Spinal cord (tissue), 10 donors: ENCODE data around the gene TMEM115. TPM values are rescaled to one million over a fixed set of nuclear protein-coding genes. Genes with fewer than 3 reads are reported as not detected.
A peak's percentile ranks its signal among the peaks of the same experiment; 100 is the strongest.

Experiments used
- DNase-seq, 6 donors: peaks; one replicate each; pipeline versions ENCODE4 v3.0.0 to v3.0.0-alpha.2; 2013 to 2015; ENCODE audit warnings: low spot score in 6 of 6, low read depth in 4 of 6
- H3K27ac ChIP-seq: one replicate; pipeline ENCODE4 v1.5.1; 2013; ENCODE audit warnings: low read depth, low read length, control low read depth
- H3K27me3 ChIP-seq: one replicate; pipeline ENCODE4 v1.6.1; 2013; ENCODE audit warnings: low read length; ENCODE audit not compliant: control insufficient read depth, insufficient read depth
- H3K36me3 ChIP-seq: one replicate; pipeline ENCODE4 v1.6.1; 2013; ENCODE audit warnings: low read length; ENCODE audit not compliant: control insufficient read depth, insufficient read depth
- H3K4me1 ChIP-seq: one replicate; pipeline ENCODE4 v1.6.1; 2013; ENCODE audit warnings: low read length; ENCODE audit not compliant: control insufficient read depth, insufficient read depth
- H3K4me3 ChIP-seq: one replicate; pipeline ENCODE4 v1.5.1; 2013; ENCODE audit warnings: low read depth, low read length, control low read depth
- H3K9me3 ChIP-seq: one replicate; pipeline ENCODE4 v1.6.1; 2013; ENCODE audit warnings: low read length; ENCODE audit not compliant: control insufficient read depth, insufficient read depth
- WGBS: methylation state at CpG from one replicate; pipeline ENCODE4 v1.1.5; 2013; ENCODE audit warnings: missing lambda C conversion rate; ENCODE audit not compliant: insufficient coverage; 5-methylcytosine and 5-hydroxymethylcytosine counted together
- polyA plus RNA-seq, 2 donors: library from polyadenylated mRNA; unstranded; fragments of 120-200 nt; gene quantifications; one replicate each; pipeline ENCODE4 v1.2.1, GENCODE V29; 2013; ENCODE audit not compliant: insufficient read length in 2 of 2
- total RNA-seq, 2 donors: library from RNA; depleted of rRNA in 1 of 2; stranded (reverse); fragments of 120-200 nt in 1 of 2; fragments of >200 nt in 1 of 2; gene quantifications; one replicate each; pipeline versions ENCODE4 v1.2.3 to v1.2.4, GENCODE V29; 2013 to 2014
- donor health status: healthy.

The TMEM115 gene
- total and polyA plus RNA-seq, 4 donors: 21.6 to 49.6 (median 44.4) TPM

GRCh38 chr3:50370594-50370993 lies 11.3 kb upstream of the TMEM115 start:
- Histone ChIP-seq H3K4me3 (no peak overlapping the region), H3K36me3 (peaks cover 56% of the 10 kb centered on the region), H3K27ac (no peak overlapping the region), H3K4me1 (peaks cover 25% of the 10 kb centered on the region), H3K9me3 (no peaks in the 10 kb centered on the region), H3K27me3 (no peaks in the 10 kb centered on the region)
- peak in 2 of 6 donors; percentile 81 to 92 for DNase-seq
- 53% methylated on average over 4 of the region's 14 CpGs for WGBS

DNA sequence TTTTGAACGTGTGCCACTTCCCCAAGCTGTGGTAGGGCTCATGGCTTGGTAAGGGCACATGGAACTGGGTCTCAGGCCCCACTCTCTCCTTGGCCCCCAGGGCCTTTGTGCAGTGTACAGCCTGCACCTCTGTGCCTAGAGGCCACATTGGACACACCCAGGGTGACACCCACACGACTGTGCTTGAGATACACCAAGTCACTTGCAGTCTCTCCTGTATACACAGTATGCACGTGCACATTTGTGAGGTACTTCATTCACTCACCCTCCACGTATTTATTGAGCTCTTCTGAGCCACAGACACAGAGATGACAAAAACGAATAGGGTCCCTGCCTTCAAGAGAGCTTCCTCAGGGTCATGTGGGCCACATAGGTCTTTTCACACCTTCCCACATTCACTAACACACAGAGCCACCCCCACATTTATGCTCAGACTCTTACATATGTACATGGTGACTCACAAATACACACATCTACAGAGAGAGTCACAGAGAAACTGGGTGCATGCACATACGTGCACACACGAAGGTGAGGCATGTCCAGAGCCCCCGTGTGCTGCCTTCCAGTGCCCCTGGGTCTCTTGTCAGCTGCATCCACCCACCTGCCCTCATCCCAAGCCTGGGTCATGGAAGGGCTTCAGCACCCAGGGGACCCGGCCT lies 9.8 kb upstream of the TMEM115 start:
- WGBS: 77% methylated on average over 9 of the region's 9 CpGs
- H3K27me3 ChIP-seq: no peaks in the 10 kb centered on the region
- peaks cover 53% of the 10 kb centered on the region for H3K36me3 ChIP-seq
- DNase-seq: no peak
- no peak overlapping the region for H3K27ac ChIP-seq
- H3K4me3 ChIP-seq: no peak overlapping the region
- H3K9me3 ChIP-seq: no peaks in the 10 kb centered on the region
- peaks cover 37% of the 10 kb centered on the region for H3K4me1 ChIP-seq

GRCh38 chr3:50365842-50366220 lies 6.5 kb upstream of the TMEM115 start:
- H3K36me3 ChIP-seq: peaks cover 52% of the 10 kb centered on the region
- H3K4me3 ChIP-seq: no peak overlapping the region
- no peaks in the 10 kb centered on the region for H3K9me3 ChIP-seq
- no peak for DNase-seq
- no peaks in the 10 kb centered on the region for H3K27me3 ChIP-seq
- no peak overlapping the region for H3K27ac ChIP-seq
- 100% methylated on average over 2 of the region's 5 CpGs for WGBS
- H3K4me1 ChIP-seq: peaks cover 21% of the 10 kb centered on the region

- Histone ChIP-seq H3K27me3 (no peaks in the 10 kb centered on the region), H3K4me1 (peaks cover 19% of the 10 kb centered on the region), H3K36me3 (peaks cover 52% of the 10 kb centered on the region), H3K4me3 (peak overlapping the region; percentile 58), H3K9me3 (no peaks in the 10 kb centered on the region), H3K27ac (no peak overlapping the region)
- WGBS: 7% methylated on average over 48 of the region's 53 CpGs
- DNase-seq: peak in 3 of 6 donors; percentile 38 to 86 (median 80)
Observed at GRCh38 chr3:50365080-50365841, 5.9 kb upstream of the TMEM115 start.

GRCh38 chr3:50364573-50365079 lies 5.3 kb upstream of the TMEM115 start:
- WGBS: 13% methylated on average over 45 of the region's 48 CpGs

GRCh38 chr3:50359760-50360110 lies 414 bp upstream of the TMEM115 start:
- no peaks in the 10 kb centered on the region for H3K27me3 ChIP-seq
- peak overlapping the region; percentile 91 for H3K4me3 ChIP-seq
- 13% methylated on average over 5 of the region's 8 CpGs for WGBS
- H3K4me1 ChIP-seq: peaks cover 56% of the 10 kb centered on the region
- peaks cover 53% of the 10 kb centered on the region for H3K36me3 ChIP-seq
- no peak for DNase-seq
- no peaks in the 10 kb centered on the region for H3K9me3 ChIP-seq
- H3K27ac ChIP-seq: no peak overlapping the region

More at GRCh38 chr3:50364573-50365079, 5.3 kb upstream of the TMEM115 start:
- H3K27me3 ChIP-seq: no peaks in the 10 kb centered on the region
- no peak for DNase-seq
- peaks cover 24% of the 10 kb centered on the region for H3K4me1 ChIP-seq
- no peaks in the 10 kb centered on the region for H3K9me3 ChIP-seq
- H3K27ac ChIP-seq: peak overlapping the region; percentile 33
- H3K4me3 ChIP-seq: peak overlapping the region; percentile 58
- peaks cover 48% of the 10 kb centered on the region for H3K36me3 ChIP-seq

DNA sequence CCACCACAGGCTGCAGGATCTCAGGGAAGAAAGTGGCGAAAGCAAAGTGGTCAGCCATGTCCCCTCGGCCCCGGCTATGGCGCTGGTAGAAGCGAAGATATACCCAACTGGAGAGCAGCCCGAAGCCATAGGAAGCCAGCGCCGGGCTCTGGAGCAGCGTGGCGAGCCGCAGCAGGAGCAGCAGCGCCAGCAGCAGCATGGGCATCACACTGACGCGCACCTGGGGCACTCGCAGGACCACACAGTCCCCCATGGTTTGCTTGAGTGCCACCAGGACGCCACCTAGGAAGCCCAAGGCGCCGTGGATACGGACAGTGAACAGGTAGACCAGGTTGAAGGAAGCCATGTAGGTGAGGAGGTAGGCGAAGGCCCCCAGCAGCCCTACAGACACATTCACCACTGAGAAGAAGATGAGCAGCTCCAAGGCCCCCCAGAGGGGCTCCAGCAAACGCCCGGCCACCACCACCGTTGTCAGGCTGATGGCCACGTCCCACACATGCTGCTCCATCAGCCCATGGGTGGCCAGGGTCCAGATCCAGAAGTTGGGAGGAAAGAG lies 888 bp downstream of the TMEM115 start:
- no peaks in the 10 kb centered on the region for H3K9me3 ChIP-seq

DNA sequence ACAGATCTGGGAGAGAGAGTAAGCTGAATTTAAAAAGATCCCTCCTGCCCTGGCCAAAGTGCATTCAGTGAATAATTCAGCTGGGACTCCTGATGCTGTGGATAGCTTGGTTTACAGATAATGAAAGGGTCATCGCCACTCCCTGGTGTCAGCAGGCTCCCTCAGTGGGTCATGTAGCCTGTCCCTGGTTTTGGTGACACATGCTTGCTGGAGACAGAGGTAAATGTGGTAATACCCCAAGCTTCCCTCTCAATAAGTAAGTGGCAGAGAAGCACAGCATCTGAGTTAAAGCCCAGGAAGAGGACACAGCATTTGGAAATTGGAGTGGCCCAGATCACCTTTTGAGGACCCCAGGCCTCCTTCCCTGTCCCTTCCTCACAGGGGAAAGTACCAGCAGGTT lies 1.8 kb downstream of the TMEM115 start:
- no peak overlapping the region for H3K27ac ChIP-seq
- 100% methylated on average over 1 of the region's 1 CpG for WGBS
- no peaks in the 10 kb centered on the region for H3K27me3 ChIP-seq
- H3K36me3 ChIP-seq: peaks cover 56% of the 10 kb centered on the region
- H3K9me3 ChIP-seq: no peaks in the 10 kb centered on the region
- DNase-seq: no peak
- H3K4me1 ChIP-seq: peaks cover 48% of the 10 kb centered on the region
- H3K4me3 ChIP-seq: peak overlapping the region; percentile 91

More for the DNA sequence above, 888 bp downstream of the TMEM115 start:
- Histone ChIP-seq H3K36me3 (peaks cover 53% of the 10 kb centered on the region), H3K4me1 (peaks cover 48% of the 10 kb centered on the region), H3K27me3 (no peaks in the 10 kb centered on the region), H3K27ac (peak overlapping the region; percentile 78), H3K4me3 (peak overlapping the region; percentile 91)
- WGBS: 63% methylated on average over 23 of the region's 24 CpGs
- no peak for DNase-seq

GRCh38 chr3:50356553-50356952 lies 2.8 kb downstream of the TMEM115 start:
- Histone ChIP-seq H3K4me3 (peak overlapping the region; percentile 10), H3K9me3 (no peaks in the 10 kb centered on the region), H3K27me3 (no peaks in the 10 kb centered on the region), H3K27ac (no peak overlapping the region), H3K36me3 (peaks cover 61% of the 10 kb centered on the region), H3K4me1 (peaks cover 52% of the 10 kb centered on the region)
- 75% methylated on average over 5 of the region's 5 CpGs for WGBS
- peak in 1 of 6 donors; percentile 28 for DNase-seq
